LHCN-M2 (cell line): Measurements from ENCODE around the gene SLC20A1. TPM values are rescaled to one million over a fixed set of nuclear protein-coding genes. Genes with fewer than 3 reads are reported as not detected.
A peak's percentile ranks its signal among the peaks of the same experiment; 100 is the strongest.
"Not testable (repeated sequence)": the region's sequence is repeated elsewhere in the genome, so short reads cannot be mapped to it uniquely, and the experiment has no call there.

Source experiments
- DNase-seq: peaks from one replicate; pipeline ENCODE4 v3.0.0-alpha.2; 2012; ENCODE audit warnings: low read depth
- total RNA-seq: library from RNA; depleted of rRNA; stranded (reverse); fragments of >200 nt; gene quantifications from 2 replicates; pipeline ENCODE4 v1.2.3, GENCODE V29; 2014; rRNA removed

SLC20A1 gene
- total RNA-seq, 1 experiment from 2014 or later, result 172 TPM

DNA sequence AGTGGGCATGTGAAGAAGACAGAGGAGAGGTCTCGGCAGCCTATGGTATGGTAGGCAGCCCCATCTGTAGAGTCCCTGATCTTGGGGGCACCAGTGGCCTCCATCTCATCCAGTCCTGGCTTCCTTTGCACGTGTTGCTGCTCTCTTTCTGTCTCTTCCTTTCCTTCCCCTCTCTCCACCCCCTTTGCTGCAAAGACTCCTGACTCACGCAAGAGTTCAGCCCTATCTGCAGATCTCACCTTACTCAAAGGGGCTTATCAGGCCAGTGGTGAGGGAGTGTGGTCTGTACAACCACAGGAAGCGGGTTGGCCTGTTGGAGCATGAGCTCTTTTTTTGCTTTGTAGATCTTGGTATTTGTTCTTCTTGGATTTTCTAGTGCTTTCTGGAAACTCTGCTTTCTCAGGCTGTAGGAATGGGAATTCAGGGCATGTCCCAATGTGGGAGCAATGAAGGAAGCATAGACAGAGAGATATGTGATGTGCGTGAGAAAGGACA lies 60.5 kb downstream of the SLC20A1 start:
- DNase-seq, result no peak

GRCh38 chr2:112706947-112707346 lies 61.2 kb downstream of the SLC20A1 start:
- not testable (repeated sequence) for DNase-seq

- no peak for DNase-seq
Observed at GRCh38 chr2:112708968-112709367, 63.2 kb downstream of the SLC20A1 start.

- DNase-seq, result no peak
Observed at GRCh38 chr2:112709703-112710102, 64.0 kb downstream of the SLC20A1 start.

DNA sequence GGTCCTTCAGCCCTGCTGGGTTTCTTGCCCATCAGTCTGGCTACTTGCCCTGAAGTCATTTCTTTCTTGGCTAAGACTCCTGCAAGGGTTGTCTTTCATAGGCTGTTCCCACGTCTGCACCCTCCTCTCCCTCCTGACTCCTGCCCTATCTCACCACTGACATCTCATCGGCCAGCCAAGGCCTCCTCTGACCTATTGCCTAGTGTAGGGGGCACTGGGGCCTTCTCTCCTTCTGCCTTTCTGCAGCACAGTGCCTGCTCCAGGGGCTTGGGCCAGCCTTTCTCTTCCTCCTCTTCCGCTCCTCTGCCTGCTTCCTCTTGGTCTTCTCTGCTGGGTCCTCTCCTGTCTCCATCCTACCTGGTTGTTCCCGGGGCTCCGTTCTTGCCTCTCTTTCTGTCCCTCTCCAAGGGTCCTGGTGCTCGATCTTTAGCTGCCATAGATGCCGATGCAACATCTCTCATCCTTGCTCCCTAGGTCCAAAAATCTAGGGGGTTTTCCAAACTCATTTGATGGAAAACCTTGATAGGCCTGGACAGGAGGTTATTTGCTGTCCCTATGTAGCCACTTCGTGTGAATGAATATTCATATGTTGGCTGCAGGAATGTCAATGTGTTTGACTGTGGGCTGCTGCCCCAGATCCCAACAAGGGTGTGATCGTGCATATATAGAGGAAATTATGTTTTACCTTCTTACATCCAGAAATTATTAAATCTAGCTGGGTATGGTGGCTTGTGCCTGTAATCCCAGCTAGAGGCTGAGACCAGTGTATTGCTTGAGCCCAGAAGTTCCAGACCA lies 65.4 kb downstream of the SLC20A1 start:
- no peak for DNase-seq

DNA sequence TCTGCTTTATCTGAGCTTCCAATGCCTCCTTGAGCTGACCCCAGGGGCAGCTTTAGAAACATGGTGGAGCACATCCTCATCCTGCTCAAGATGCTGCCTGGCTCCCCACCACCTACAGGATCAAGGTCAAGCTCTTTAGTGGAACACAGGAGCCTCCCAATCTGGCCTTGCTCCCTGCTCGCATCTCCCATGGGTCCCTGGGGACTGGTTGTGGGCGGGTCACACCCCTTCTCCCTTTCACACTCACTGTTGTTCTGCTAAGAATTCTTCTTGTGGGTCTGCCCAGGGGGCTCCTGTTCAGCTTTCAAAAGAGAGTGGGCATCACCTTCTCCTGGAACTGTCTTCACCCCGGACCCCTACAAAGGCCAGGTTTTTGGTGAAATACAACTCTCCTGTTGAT lies 66.7 kb downstream of the SLC20A1 start:
- DNase-seq, result no peak

DNA sequence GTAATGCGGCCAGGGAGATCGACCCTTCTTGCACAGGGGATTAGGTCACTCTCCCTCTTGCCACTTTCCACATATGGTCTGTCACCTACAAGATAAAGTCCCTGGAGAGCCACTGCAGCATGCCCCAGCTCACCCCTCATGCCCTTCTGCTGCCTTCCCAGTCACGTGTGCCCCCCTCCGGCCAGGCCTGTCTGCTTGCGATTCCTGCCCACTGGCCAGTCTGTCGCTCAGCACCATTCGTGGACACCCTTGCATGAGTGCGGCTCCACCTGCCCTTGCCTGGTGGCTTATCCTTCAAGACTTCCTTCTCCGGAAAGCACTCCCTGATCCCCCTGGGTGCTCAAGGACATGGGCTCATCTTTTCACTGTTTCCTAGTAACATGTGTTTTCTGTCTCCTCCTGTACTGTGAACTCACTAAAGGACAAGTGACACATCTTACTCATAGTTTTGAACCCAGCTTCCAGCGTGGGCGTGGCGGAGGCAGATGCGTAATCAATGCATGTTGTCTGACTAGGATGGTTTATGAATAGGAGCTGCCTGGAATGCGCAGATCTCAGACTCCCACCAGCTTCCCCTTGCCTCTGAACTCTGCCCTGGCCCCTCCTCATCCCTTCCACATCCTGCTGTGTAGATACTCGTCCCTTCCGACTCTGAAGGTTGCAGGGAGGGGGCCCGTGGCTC lies 67.3 kb downstream of the SLC20A1 start:
- DNase-seq, result peak; percentile 58

Other genes starting within 250 kb of the SLC20A1 start
- gene RGPD8, start 212.3 kb upstream of the SLC20A1 start, total RNA-seq, result 4.1 and 4.2 TPM in 2 replicates
- gene TTL, start 163.8 kb upstream of the SLC20A1 start, total RNA-seq, result 53.9 and 57.6 TPM in 2 replicates
- gene POLR1B, start 103.5 kb upstream of the SLC20A1 start, total RNA-seq, result 14.6 and 14.8 TPM in 2 replicates
- gene CHCHD5, start 61.3 kb upstream of the SLC20A1 start, total RNA-seq, result 22.4 and 32.6 TPM in 2 replicates
- not detected in 2 replicates for gene NT5DC4, start 75.1 kb downstream of the SLC20A1 start, total RNA-seq
- gene CKAP2L, start 118.7 kb downstream of the SLC20A1 start, total RNA-seq, result 23.9 and 33.2 TPM in 2 replicates
- gene IL1A, start 138.6 kb downstream of the SLC20A1 start, total RNA-seq, result not detected in 2 replicates
- gene IL1B, start 190.8 kb downstream of the SLC20A1 start, total RNA-seq, result 0.06 and 0.86 TPM in 2 replicates